ENCODE results near the gene GDF2. TPM values are rescaled to one million over a fixed set of nuclear protein-coding genes. Genes with fewer than 3 reads are reported as not detected.

The GDF2 gene
- total RNA-seq, 1 donor from 2014 or later = not detected

Other genes starting within 250 kb of the GDF2 start
- 14.5 TPM for gene GDF10, start 22.3 kb upstream of the GDF2 start, total RNA-seq
- not detected for gene RBP3, start 25.9 kb downstream of the GDF2 start, total RNA-seq
- 0.38 TPM for gene ZNF488, start 61.8 kb downstream of the GDF2 start, total RNA-seq
- gene ANXA8, start 161.7 kb downstream of the GDF2 start, total RNA-seq = 15.0 TPM
- not detected for gene FAM25G, start 169.2 kb downstream of the GDF2 start, total RNA-seq
- gene AGAP9, start 201.2 kb downstream of the GDF2 start, total RNA-seq = 5.1 TPM